ENCODE data around the gene PRR36. TPM values are rescaled to one million over a fixed set of nuclear protein-coding genes. Genes with fewer than 3 reads are reported as not detected.

Gene PRR36
- total RNA-seq, 4 donors from 2014 or later = 0.72 to 0.93 (median 0.83) TPM

GRCh38 chr19:7917267-7918061 lies 43.3 kb upstream of the PRR36 start:
- 1 to 2% methylated on average over 19 to 33 of the region's 71 CpGs for WGBS, 2 donors
- H3K4me3 ChIP-seq (ENCODE audit: low read depth, poor library complexity, severe bottlenecking) = no peak overlapping the region
- TF ChIP-seq, protein P1, sequence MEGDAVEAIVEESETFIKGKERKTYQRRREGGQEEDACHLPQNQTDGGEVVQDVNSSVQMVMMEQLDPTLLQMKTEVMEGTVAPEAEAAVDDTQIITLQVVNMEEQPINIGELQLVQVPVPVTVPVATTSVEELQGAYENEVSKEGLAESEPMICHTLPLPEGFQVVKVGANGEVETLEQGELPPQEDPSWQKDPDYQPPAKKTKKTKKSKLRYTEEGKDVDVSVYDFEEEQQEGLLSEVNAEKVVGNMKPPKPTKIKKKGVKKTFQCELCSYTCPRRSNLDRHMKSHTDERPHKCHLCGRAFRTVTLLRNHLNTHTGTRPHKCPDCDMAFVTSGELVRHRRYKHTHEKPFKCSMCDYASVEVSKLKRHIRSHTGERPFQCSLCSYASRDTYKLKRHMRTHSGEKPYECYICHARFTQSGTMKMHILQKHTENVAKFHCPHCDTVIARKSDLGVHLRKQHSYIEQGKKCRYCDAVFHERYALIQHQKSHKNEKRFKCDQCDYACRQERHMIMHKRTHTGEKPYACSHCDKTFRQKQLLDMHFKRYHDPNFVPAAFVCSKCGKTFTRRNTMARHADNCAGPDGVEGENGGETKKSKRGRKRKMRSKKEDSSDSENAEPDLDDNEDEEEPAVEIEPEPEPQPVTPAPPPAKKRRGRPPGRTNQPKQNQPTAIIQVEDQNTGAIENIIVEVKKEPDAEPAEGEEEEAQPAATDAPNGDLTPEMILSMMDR (IDR thresholded peaks at IDR 0.05) = no peak
- TF ChIP-seq POLR2A (IDR thresholded peaks at IDR 0.05) = no peak
- intact Hi-C loops (cut with DNase I; ENCODE audit: low total_unique reads) = no loop called here
- no peak for DNase-seq (ENCODE audit: low spot score in 2 of 2)

DNA sequence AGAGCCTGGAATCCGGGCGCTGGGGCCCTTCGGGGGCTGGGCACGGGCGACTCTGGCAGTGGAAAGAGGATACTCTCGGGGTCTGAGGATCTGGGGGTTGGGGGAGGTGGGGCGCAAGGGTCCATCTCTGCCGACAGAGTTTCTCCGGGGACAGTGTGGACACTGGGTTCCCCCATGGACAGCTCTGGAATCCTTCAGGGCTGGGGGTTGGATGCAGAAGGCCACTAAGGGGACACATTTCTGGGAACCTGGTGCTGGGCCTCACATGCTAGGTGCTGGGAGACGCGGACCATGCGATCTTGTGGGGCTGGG lies 42.7 kb upstream of the PRR36 start:
- no peak overlapping the region for H3K4me3 ChIP-seq (ENCODE audit: low read depth, poor library complexity, severe bottlenecking)
- WGBS, 2 donors = 9 to 14% methylated on average over 8 to 12 of the region's 12 CpGs
- DNase-seq (ENCODE audit: low spot score in 2 of 2) = no peak
- intact Hi-C loops (cut with DNase I; ENCODE audit: low total_unique reads) = no loop called here
- TF ChIP-seq POLR2A (IDR thresholded peaks at IDR 0.05) = no peak
- TF ChIP-seq, protein P1 (IDR thresholded peaks at IDR 0.05) = no peak

DNA sequence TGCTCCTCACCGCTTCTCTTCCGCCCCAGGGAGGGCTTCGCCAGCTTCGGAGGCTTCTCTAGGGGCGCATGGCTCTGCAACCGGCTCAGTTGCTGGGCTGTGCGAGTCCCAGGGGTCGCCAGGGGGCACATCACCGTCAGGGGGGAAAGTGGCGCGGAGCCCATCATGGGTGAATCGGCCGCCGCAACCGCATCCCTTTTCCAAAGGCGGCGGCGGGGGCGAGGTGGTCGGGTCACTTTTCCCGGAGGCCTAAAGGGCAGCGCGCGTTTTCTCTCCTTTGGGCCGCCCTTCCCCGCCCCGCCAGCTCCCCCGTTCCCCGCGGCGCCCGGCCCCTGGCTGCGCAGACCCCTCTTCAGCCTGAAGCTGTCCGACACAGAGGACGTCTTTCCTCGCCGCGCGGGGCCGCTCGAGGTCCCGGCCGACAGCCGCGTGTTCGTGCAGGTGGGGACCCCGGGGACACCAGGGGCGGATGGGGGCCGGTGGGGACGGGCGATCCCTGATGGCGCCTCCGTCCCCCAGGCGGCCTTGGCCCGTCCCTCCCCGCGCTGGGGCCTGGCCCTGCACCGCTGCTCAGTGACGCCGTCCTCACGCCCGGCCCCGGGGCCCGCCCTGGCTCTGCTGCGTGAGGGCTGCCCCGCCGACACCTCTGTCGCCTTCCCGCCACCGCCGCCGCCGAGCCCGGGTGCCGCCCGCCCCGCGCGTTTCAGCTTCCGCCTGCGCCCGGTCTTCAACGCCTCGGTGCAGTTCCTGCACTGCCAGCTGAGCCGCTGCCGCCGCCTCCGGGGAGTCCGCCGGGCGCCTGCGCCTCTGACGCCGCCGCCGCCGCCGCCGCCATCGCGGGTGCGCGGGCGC lies 42.1 kb upstream of the PRR36 start:
- 1% methylated on average over 63 to 71 of the region's 104 CpGs for WGBS, 2 donors
- TF ChIP-seq, protein P1 (IDR thresholded peaks at IDR 0.05) = no peak
- TF ChIP-seq POLR2A (IDR thresholded peaks at IDR 0.05) = no peak
- H3K4me3 ChIP-seq (ENCODE audit: low read depth, poor library complexity, severe bottlenecking) = no peak overlapping the region
- intact Hi-C loops (cut with DNase I; ENCODE audit: low total_unique reads) = no loop called here
- no peak for DNase-seq (ENCODE audit: low spot score in 2 of 2)

DNA sequence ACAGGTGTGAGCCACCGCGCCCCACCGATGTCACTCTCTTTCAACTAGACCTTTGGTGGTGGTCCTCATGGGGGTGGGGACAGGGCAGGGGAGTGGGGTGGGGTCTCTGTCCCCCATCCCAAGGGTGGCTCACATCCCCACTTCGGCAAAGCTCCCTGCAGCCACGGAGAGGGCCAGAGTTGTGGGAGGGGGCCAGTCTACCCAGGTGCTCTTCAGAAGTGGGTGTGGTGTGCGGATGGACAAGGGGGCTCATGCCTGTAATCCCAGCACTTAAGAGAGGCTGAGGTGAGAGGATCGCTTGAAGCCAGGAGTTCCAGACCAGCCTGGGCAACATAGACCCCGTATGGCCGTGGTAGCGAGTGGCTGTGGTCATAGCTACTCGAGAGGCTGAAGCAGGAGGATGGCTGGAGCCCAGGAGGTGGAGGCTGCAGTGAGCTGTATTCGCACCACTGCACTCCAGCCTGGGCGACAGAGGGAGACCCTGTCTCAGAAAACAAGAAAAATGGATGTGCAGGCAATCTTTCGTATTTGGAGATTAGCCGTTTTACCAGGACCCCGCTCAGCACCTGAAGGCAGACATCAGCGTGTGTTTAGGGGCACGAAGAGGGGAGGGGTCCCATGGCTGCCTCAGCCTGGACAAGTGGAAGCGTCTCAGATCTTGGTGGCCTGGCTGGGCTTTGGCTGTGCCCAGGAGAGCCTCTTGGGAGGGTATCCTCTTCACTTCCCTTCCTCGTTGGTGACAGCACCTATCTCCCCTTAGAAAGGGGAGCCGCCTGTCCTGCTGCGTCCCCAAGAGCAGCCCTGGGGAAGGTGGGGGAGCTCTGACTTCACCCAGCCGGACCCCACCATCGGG lies 41.3 kb upstream of the PRR36 start:
- H3K4me3 ChIP-seq (ENCODE audit: low read depth, poor library complexity, severe bottlenecking) = no peak overlapping the region
- TF ChIP-seq, protein P1 (IDR thresholded peaks at IDR 0.05) = no peak
- no peak for TF ChIP-seq POLR2A (IDR thresholded peaks at IDR 0.05)
- DNase-seq (ENCODE audit: low spot score in 2 of 2) = no peak
- intact Hi-C loops (cut with DNase I; ENCODE audit: low total_unique reads) = no loop called here
- WGBS, 2 donors = 45 to 48% methylated on average over 23 of the region's 24 CpGs

GRCh38 chr19:7914598-7915045 lies 40.4 kb upstream of the PRR36 start, which contains the start of gene TGFBR3L:
TGFBR3L (plus strand) TSS chr19:7914830.
- H3K4me3 ChIP-seq (ENCODE audit: low read depth, poor library complexity, severe bottlenecking) = no peak within 1 kb of the TSS
- WGBS, 2 donors = 61 to 68% methylated on average over 9 to 10 of the region's 12 CpGs
- TF ChIP-seq, protein P1 (IDR thresholded peaks at IDR 0.05) = no peak
- TF ChIP-seq POLR2A (IDR thresholded peaks at IDR 0.05) = no peak
- intact Hi-C loops (cut with DNase I; ENCODE audit: low total_unique reads) = no loop called here
- DNase-seq (ENCODE audit: low spot score in 2 of 2) = no peak
